GOT3 (cell line): ENCODE results near the gene MRPS11.
A peak's percentile ranks its signal among the peaks of the same experiment; 100 is the strongest.
"Not testable (repeated sequence)": the region's sequence is repeated elsewhere in the genome, so short reads cannot be mapped to it uniquely, and the experiment has no call there.

Experiments
- DNase-seq: peaks from one replicate; lab custom pipeline; 2025; ENCODE audit warnings: mixed read lengths; lab: John Stamatoyannopoulos, UW

Gene MRPS11

DNA sequence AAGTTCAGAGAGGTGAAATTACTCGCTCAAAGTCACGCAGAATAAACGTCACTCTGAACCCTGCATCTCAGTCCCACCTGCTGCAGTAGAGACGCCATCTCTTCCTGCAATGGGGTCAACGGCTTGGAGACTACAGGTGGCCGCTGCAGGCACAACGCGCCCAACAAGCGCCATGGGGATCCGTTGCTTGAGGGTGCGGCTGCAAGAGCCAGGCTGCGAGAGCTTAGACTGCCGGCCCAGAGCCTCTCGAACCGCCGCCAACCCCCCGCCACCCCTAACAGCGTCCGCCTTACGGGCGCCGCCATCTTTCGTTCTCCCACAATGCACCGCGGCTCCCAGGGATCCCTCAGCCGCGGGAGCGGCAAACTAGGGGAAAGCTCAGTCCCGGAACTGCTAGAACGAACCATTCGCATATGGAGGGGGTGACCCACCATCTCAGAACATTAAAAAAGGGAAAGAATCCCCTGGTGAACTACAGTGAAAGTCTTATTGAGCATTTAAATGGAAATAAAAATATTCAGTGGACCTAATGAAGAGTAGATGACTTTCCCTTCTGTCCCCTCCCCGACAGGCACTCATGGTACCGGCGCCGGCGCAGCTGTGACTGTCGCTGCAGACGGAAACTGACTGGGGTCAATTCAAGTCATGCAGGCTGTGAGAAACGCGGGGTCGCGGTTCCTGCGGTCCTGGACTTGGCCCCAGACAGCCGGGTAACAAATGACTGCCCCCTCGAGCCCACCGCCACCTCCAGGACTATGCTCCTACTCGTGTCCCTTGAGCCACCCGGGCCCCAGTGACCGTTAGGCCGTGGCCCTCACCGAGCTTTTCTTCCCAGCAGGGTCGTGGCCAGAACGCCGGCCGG lies at the start of gene MRPS11, which contains the start of gene MRPL46:
TSS of gene MRPS11 (plus strand) at position 636 of the 862 bp plus-strand sequence. CDS start at position 646, 10 bp downstream.
TSS of gene MRPL46 (minus strand) at position 316 of the 862 bp plus-strand sequence. CDS start at position 305, 11 bp downstream.
- peak; percentile 37 for DNase-seq

DNA sequence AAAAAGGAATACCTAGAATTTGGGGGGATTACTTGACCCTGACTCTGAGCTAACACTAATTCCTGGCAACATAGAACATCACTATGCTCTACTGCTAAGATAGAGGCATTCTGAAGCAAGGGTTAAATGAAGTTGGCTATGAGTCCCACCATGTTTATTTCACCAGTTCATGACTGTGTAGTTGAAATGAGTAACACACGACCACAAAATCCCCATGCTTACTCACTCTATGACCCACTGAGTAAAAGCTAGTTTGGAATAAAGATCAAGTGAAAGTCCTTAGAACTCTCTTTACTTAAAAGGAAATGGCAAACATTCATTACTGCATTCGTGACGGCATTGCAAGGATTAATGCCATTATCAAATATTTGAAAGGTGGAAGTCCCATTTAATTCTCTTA lies 47.7 kb upstream of the MRPS11 start:
- DNase-seq: no peak

DNA sequence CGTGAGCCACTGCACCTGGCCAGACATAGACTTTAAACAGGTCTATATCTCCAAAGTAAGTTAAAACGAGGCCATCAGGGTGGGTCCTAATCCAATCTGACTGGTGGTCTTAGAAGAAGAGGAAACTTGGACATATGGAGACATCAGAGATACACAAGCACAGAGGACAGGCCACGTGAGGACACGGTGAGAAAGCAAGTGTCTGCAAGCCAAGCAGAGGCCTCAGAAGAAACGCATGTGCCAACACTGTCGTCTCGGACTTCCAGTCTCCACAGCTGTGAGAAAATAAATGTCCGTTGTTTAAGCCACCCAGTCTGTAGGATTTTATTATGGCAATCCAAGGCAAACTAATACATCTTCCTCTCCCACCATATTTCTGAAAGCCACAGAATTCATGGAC lies 44.2 kb upstream of the MRPS11 start:
- DNase-seq: no peak

DNA sequence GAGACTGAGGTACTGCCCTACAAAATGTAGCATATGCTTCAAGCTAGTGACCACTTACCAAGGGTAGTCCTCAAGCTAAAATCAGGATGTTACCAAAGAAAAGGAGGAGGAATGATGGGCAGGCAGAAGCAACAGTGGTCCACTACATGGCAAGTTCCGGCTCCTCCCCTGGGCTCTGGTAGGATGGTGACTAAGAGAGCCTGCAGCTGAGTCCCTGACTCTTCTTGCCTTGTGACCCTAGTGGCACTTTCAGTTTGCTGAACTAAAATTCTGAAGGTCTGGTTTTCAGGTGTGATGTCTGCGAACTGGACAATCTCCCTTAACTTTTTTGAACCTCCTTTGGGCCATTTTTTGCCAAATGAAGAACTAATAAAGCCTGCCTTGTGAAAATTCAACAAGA lies 41.2 kb upstream of the MRPS11 start:
- no peak for DNase-seq

DNA sequence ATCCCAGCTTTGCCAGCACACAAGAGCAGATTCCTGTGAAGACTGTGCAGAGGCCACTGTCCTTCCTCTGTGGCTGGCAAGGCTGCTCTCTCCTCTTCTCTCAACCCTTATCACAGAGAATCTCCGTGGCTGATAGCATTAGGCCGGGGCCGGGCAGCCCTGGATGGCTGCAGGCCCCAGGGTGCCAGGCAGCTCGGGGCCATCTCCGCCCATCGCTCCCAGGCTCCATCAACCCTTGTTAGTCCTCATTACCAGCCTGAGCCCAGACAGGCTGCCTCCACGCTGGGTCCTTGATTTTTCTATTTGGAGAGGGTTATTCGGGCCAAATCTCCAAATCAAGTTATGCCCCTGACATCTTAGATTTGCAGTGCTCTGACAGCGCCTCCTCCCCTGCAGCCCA lies 39.5 kb upstream of the MRPS11 start:
- DNase-seq: no peak

DNA sequence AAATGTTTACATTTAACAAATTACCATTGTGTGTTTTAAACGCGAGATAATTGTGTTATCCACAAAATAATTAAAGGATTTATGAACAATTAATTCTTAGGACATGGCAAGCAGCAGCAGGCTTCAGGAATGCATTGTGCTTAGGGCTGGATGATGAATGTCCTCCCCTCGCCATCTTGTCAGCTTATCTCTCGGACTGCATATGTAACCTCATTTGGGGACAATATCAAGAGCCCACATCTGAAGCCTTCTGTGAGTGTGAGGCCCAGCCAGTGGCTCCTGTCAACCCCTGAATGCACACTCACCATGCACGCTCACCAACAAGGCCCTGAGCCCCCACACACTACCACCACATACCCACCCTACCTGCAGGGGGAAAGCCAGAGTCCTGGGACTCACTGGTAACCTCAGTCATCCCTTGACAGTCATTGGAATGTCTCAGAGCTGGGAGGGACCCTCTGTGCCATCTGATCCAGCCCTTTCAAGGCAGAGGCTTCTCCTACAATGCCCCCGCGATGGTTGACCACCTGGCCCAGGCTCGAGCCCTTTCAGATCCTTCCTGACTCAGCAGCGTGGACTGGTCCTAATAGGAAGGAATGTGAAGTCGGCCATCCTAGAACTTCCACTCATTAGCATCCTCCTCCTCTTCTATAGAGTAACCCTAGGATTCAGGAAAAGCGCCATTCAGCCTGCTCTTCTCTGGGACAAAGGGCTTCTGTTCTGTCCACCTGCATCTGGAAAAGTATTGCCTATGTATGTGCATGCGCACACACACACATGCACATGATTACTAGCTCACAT lies 38.5 kb upstream of the MRPS11 start:
- no peak for DNase-seq

DNA sequence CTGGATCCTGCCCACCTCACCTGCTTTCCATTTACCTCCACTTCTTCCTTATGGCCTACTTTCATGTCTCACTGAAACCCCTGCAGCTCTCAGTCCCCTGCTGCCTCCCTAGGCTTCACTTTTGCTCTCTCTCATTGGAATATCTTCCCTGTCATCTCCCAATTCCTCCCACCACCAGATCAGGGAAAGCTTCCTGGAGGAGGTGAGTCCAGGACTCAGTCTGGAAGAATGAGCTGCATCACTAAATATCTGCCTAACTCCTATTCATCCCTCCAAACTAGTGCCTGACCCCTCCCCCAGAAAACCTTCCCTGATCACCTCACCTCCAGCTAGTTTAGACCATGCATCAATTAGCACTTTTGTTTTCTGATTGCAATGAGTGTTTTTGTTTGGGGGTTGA lies 37.5 kb upstream of the MRPS11 start:
- DNase-seq: no peak

DNA sequence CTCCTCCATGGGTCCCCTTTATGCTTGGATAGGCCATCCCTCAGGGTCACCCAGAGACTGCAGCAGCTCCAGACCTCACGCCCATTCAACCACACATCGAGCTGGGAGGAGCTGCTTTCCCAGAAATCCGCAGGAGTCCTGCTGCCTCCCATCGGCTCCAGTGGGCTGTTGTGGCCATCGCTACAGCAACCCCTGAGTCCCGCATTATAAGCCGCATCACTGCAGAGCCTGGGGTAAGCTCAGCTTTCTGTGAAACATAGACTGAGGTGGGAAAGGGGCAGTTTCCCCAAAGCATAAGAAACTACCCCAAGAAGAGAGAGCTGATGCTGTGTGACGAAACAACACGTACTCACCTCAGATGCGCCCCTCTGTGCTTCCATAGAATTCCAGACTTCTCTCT lies 36.1 kb upstream of the MRPS11 start:
- DNase-seq: no peak

DNA sequence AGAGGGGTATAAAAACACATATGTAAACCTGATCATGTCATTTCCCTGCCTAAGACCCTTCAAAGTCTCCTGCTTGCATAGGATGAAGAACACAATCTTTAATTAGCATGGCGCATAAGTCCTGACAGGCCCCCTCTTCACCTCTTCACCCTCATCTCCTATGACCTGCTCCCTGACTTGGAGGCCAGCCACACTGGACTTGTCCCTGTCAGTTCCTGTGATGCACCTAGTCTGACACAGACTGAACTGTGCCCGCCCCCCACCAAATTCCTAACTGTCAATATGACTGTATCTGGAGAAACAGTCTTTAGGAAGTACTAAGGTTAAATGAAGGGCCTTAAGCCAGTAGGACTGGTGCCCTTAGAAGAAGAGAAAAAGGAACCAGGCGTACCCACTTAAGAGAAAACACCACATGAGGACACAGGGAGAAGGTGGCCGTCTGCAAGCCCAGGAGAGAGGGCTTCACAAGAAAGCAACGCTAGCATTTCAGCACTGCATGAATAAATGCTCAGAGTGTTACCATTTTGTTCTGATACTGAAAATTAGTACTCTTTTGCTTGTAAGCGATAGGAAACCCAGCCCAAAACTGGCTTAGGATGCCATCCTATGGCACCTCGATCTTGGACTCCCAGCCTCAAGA lies 34.3 kb upstream of the MRPS11 start:
- no peak for DNase-seq

DNA sequence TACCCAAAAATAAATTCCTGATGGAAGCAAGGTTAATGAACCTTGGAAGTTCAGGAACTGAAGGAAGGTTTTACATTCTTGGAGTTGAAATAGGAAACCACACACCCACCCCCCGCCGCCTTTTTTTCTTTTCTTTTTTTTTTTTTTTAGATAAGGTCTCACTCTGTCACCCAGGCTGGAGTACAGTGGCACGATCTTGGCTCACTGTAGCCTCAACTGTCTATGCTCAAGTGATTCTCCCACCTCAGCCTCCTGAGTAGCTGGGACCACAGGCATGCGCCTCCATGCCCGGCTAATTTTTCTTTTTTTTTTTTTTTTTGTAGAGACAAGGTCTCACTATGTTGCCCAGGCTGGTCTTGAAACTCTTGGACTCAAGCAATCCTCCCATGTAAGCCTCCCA lies 33.4 kb upstream of the MRPS11 start:
- DNase-seq: not testable (repeated sequence)

DNA sequence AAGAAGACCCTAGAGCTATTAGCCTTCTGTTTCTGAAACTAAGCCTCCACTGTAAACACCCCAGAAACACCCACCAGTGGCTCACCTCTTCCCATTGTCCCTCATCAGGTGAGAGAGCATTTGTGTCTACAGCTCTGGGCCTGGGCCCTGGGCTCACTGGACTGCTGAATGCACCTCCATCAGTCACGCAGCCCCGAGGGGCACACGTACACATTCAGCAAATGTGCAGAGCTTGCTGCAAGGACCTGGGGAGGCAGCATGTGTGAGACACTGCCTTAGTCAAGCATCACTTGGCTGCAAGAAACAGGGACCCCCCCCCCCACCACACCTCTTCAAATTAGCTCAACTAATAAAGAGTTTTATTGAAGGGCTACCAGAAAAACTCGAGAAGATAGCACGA lies 29.3 kb upstream of the MRPS11 start:
- DNase-seq: no peak

DNA sequence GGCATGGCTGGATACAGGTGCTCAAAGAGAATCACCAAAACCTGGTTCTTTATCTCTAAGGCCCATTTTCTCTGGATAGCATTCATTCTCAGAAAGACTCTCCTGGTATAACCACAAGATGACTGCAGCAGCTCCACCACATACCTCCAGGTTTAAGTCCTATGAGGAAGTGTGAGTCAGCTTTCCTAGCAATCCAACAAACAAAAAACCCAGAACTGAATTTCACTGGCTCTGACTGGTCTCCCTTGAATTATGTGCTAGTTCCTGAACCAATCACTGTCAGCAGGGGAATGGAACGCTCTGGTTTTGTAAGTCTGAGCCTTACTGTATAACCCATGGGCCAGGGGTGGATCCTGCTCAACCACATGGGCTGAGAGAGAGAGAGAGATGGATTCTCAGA lies 27.5 kb upstream of the MRPS11 start:
- no peak for DNase-seq

DNA sequence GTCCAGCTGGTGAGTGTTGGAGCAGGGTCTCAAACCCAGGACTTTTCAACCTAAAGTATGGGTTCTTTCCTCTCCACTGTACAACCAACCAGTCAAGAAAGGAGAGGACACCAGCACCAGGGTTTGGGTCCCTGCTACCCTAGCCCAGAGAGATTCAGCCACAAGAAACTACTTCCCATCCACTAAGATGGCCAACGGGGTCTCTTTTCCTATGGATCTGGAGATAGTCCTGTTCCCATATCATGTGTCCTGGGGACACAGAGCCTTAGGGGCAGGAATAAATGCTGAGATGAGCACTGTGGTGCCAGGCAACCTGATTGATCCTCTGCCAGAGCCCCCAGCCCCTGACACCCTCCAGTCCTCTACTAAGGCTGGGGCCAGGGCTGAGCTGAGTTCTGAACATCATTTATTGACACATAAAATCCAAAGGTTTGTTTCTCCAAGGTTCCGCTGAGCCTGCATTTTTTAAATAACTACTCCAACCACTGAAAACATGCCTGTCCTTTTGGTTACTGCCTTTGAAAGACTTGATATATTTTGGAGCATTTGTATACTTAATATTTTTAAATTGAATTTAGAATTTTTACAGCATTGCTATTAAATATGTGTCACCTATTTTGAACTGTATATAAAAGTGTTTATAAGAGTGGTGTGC lies 26.3 kb upstream of the MRPS11 start:
- DNase-seq: no peak

DNA sequence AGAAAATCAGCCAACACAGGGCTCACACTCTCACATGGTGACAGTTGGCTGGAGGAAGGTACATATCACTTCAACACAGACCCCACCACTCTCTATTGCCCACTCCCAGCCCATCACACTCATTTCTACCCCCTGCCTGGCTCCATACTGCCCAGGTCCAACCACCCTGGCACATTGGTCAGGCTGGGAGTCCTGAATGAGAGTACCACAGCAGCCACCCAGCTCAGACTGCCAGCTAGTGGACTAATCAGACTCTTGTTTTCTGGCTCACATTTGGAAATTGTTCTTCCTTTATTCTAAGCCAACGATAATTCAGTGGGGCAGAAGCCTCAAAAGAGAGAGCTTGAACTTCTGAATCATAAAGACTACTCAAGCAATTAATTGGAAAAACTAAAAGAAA lies 20.3 kb upstream of the MRPS11 start:
- no peak for DNase-seq

DNA sequence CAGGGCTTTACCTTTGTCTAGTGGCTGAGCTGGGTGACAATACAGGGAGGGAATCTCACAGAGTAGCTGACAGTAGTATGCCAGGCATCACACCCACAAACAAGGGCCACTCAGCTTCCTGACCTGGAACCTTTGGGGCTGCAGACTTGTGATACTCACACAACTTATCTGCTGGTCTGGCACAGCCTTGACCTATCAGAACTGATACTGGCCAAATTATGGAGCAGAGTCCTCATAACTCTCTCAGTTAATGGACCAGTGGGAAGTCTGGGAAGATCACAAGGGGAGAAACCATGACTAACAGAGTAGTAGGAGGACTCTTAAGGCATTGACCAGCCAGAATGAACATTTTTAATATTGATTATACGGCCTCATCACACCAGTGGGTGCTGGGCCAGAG lies 19.8 kb upstream of the MRPS11 start:
- no peak for DNase-seq

DNA sequence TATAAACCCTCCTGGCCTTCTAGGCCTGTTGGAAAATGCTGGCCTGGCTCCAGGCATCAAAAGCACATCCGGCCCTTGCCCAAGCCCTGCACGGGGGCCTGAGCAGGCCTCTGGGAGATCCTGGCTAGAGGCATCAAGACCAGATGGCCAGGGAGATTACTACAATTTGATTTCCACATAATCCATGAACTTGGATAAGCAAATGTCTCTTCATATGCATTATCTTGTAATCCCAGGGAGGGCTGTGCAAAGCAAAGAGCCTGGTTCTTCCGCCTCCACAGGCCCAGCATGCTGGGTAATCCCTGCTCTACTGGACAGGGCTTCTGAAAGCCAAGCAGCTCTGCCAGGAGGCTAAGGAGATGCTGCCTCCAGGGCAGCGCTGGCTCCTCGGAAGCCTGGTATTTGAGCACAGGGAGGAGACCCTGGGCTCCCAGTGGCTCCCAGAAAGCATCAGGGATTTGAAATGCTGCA lies 18.5 kb upstream of the MRPS11 start:
- no peak for DNase-seq

DNA sequence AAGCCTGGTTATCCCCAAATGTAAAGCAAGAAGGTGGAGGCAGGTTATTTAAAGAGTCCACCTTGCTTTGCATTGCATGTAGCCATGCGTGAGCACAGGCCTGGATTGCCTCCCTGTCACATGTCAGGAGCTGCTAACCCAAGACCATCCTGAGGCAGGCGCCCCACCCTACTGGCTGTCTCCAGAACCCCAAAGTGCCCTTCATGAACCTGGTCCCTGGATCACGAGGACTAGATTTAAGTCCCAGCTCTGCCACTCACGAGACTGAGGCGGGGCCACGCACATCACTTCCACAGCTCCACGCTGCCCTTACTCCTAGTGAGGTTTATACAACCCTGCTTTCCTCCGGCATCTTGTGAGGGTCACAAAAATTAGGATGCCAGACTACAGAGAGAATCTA lies 17.9 kb upstream of the MRPS11 start:
- DNase-seq: no peak

DNA sequence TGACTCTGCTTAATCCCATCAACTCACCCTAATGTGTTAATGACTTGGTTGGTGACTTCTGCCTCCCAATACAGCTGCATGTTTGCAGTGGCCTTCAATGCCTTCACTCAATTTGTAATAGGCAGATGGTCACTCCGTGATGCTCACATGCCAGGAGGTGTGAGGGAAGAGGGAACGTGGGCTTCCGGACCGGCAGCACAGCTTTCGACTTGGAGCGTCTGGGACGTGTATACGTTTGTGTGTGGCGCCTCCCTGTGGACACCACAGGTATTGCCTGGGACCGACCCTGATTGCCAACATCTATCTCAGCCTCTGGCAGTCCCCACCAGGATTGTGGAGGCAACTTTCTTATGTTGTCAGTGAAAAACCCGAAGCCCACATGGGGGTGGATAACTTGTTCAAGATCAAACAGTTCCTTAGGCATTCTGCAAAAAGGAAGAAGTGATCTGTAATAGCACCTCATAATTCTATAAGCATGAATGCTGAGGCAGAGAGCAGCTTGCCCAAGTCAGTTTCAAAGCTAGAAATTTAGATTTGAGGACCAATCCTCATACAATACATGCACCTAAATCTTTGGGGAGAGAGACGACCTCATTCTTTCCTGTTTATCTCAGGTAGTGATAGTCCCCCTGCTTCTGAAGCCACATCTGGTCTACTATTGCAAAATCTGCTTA lies 17.2 kb upstream of the MRPS11 start:
- DNase-seq: peak; percentile 41

DNA sequence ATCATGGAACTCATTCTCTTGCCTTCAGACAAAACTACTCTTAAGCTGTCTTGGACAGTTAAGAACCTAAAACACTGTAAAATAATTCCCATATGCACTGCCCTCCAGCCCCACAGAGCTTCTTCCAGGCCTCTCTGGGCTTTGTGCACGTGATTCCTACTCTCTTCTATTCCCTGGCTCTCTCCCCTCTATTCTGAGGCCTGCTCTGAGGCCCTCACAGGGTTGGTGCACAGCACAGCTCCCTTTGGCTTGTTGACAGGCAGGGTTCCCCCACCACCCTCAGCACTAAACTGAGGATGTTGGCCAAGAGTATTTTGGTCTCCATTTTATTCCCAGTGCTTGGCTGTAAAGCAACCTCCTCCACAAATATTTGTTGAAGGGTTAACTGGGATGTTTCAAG lies 13.9 kb upstream of the MRPS11 start:
- DNase-seq: no peak

DNA sequence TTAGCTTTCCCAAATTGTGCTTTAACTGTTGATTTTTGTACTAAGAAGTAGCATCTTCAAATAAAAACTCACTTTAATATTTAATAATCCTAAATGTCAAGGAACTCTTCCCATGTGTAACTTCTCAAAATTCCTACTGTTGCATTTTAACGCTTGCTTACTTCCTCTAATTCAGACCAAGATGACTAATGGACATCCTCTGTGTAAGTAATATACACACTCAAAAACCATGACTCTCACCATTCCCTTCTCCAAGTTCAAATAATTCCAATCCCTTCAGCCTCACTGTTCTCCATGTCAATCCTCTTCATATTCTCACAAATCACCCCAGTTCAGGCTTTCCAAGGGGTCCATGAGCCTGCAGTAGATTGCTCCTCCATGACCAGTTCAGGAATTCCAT lies 13.3 kb upstream of the MRPS11 start:
- no peak for DNase-seq
